Stomach (tissue), 9 donors: ENCODE measurements around the gene MAGI2. TPM values are rescaled to one million over a fixed set of nuclear protein-coding genes. Genes with fewer than 3 reads are reported as not detected.

Experiments used
- DNase-seq, 2 donors: peaks; one replicate each; pipeline versions ENCODE4 v3.0.0 to v3.0.0-alpha.2; 2013 to 2019
- H3K27ac ChIP-seq, 5 donors: fragments of 200-600 bp in 4 of 5; sonication (generic) in 4 of 5; one replicate each; pipeline ENCODE4 v1.5.1; 2013 to 2019; ENCODE audit warnings: mild to moderate bottlenecking in 1 of 5, moderate library complexity in 1 of 5
- H3K27me3 ChIP-seq, 3 donors: fragments of 200-600 bp; sonication (generic); one replicate each; pipeline ENCODE4 v1.5.1; 2017 to 2019; ENCODE audit warnings: mixed run types in 1 of 3
- H3K36me3 ChIP-seq, 4 donors: fragments of 200-600 bp; sonication (generic); 1 replicate in 3 of 4; 2 replicates in 1 of 4; pipeline ENCODE4 v1.5.1; 2016 to 2019
- H3K4me1 ChIP-seq, 4 donors: fragments of 200-600 bp; sonication (generic); one replicate each; pipeline ENCODE4 v1.5.1; 2016 to 2019
- H3K4me3 ChIP-seq, 4 donors: fragments of 200-600 bp; sonication (generic) in 3 of 4; one replicate each; pipeline ENCODE4 v1.5.1; 2016 to 2019; ENCODE audit warnings: mild to moderate bottlenecking in 1 of 4
- H3K9me3 ChIP-seq, 4 donors: fragments of 200-600 bp; sonication (generic); one replicate each; pipeline ENCODE4 v1.5.1; 2016 to 2019
- CTCF ChIP-seq, 7 experiments: fragments of 450-650 bp in 4 of 7; fragments of 200-600 bp in 3 of 7; sonication (generic) in 3 of 7; IDR thresholded peaks; one replicate each; pipeline ENCODE4 v1.5.1; 2016 to 2019; ENCODE audit warnings: antibody characterized with exemption in 7 of 7, control low read depth in 2 of 7, mild to moderate bottlenecking in 1 of 7
- EP300 ChIP-seq: sonication (generic); formaldehyde crosslinking; IDR thresholded peaks from one replicate; pipeline ENCODE4 v1.6.1; 2017; ENCODE audit warnings: antibody characterized with exemption
- POLR2A ChIP-seq, 4 donors: fragments of 450-650 bp; IDR thresholded peaks; one replicate each; pipeline ENCODE4 v1.6.1; 2016; ENCODE audit warnings: antibody characterized with exemption in 4 of 4, control low read depth in 2 of 4, mild to moderate bottlenecking in 1 of 4, moderate library complexity in 1 of 4
- POLR2AphosphoS5 ChIP-seq, 3 donors: sonication (generic); formaldehyde crosslinking; IDR thresholded peaks; one replicate each; pipeline ENCODE4 v1.6.1; 2016; ENCODE audit warnings: antibody characterized with exemption in 3 of 3
- WGBS, 5 donors: extraction: QIAGEN DNeasy Blood & Tissue Kit in 3 of 5; methylation state at CpG; one replicate each; pipeline versions ENCODE4 v1.1.5 to v1.1.7; 2013 to 2018; 5-methylcytosine and 5-hydroxymethylcytosine counted together
- intact Hi-C: fragments of 100-400 bp; cut with DNase I; formaldehyde crosslinking; loops from one replicate; pipeline ENCODE4 v1.15.1; 2023; ENCODE audit warnings: low total_unique reads
- polyA plus RNA-seq, 3 donors: library from polyadenylated mRNA; stranded (reverse); fragments of 200-250 nt; gene quantifications; one replicate each; pipeline ENCODE4 v1.2.3, GENCODE V29; 2013
- total RNA-seq, 5 donors: library from RNA; depleted of rRNA; stranded (reverse); fragments of >200 nt; gene quantifications; one replicate each; pipeline versions ENCODE4 v1.1.0 to v1.2.3, GENCODE V29; 2014 to 2016
- donor health status: healthy with polysubstance abuse.
- donor health status: Bipolar disorder and iron deficiency.
- donor health status: healthy.

Gene MAGI2
- total and polyA plus RNA-seq, 8 donors, result 0.92 to 53.9 (median 5.8) TPM

DNA sequence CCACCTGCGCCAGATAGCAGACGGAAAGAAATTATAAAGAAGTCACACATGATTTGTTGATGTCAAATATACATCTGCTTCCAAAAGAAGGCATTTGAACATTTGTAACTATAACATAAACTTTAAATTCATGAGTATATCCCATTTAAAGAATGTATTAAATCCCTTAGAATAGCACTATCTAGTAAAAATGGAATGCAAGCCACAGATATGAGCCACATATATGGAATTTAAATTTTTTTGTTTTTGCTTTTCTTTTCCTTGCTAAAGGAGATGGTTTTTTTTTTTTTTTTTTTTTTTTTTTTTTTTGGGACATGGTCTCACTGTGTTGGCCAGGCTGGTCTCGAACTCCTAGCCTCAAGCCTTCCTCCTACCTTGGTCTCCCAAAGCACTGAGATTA is 924.1 kb downstream of the MAGI2 start:
- H3K36me3 ChIP-seq, result no peaks in the 10 kb centered on the region
- intact Hi-C loops, result no loop called here
- 57 to 75% (median 73%) methylated on average over 3 of the region's 3 CpGs for WGBS, 5 donors
- no peak for DNase-seq
- H3K27ac ChIP-seq, result no peak overlapping the region
- no peak overlapping the region for H3K4me3 ChIP-seq
- no peaks in the 10 kb centered on the region for H3K4me1 ChIP-seq
- TF ChIP-seq CTCF (IDR thresholded peaks at IDR 0.05) (no peak), EP300 (no peak), POLR2AphosphoS5 (IDR thresholded peaks at IDR 0.05) (no peak), POLR2A (IDR thresholded peaks at IDR 0.05) (no peak)
- no peaks in the 10 kb centered on the region for H3K27me3 ChIP-seq
- H3K9me3 ChIP-seq, result no peaks in the 10 kb centered on the region

DNA sequence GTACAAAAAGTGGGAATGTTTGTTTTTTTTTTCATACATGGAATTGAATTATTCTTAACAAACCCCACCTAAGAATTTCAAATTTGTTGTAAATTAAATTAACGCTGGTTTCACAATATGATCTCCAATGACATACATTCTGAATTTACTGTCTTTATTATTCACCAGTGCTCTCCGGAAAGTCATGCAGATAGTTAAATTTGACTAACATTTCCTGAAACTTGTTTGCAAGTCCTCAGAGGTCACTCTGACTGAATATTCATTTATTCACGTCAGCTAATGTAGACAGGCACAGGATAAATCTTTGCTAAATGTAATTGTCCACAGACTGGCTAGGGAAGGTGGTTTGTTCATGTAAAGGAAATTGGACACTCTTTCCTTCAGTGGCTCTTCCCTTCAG is 924.5 kb downstream of the MAGI2 start:
- TF ChIP-seq EP300 (no peak), CTCF (IDR thresholded peaks at IDR 0.05) (no peak), POLR2A (IDR thresholded peaks at IDR 0.05) (no peak), POLR2AphosphoS5 (IDR thresholded peaks at IDR 0.05) (no peak)
- H3K4me3 ChIP-seq, result no peak overlapping the region
- no peak for DNase-seq
- no peak overlapping the region for H3K27ac ChIP-seq
- no peaks in the 10 kb centered on the region for H3K36me3 ChIP-seq
- intact Hi-C loops, result no loop called here
- no peaks in the 10 kb centered on the region for H3K4me1 ChIP-seq
- WGBS, 5 donors, result 43 to 64% (median 50%) methylated on average over 3 of the region's 3 CpGs
- H3K27me3 ChIP-seq, result no peaks in the 10 kb centered on the region
- no peaks in the 10 kb centered on the region for H3K9me3 ChIP-seq

DNA sequence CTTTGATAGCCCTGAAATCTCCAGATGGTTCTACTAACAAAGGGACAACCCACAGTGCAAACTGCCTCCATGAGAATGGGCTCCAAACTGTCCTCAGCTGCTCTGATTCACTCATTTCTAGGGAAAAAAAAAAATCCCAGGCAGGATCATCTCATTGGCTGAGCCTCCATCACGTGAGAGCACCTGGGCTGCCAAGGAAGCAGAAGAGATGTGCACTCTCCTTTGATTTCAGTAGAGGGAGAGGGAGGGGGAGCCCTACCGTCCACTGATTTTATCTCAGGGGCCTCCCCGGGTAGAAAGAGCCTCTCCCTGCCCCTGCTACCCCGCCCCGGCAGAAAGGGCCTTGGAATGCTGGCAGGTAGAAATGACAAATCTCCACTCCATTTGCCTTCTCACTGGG is 929.5 kb downstream of the MAGI2 start:
- no peaks in the 10 kb centered on the region for H3K9me3 ChIP-seq
- H3K36me3 ChIP-seq, result no peaks in the 10 kb centered on the region
- DNase-seq, result no peak
- no peaks in the 10 kb centered on the region for H3K4me1 ChIP-seq
- 33 to 44% (median 39%) methylated on average over 5 of the region's 5 CpGs for WGBS, 5 donors
- intact Hi-C loops, result no loop called here
- no peaks in the 10 kb centered on the region for H3K27me3 ChIP-seq
- H3K27ac ChIP-seq, result no peak overlapping the region
- H3K4me3 ChIP-seq, result no peak overlapping the region
- TF ChIP-seq POLR2AphosphoS5 (IDR thresholded peaks at IDR 0.05), result no peak
- TF ChIP-seq POLR2A (IDR thresholded peaks at IDR 0.05), result no peak
- no peak for TF ChIP-seq EP300
- TF ChIP-seq CTCF (IDR thresholded peaks at IDR 0.05), result no peak

DNA sequence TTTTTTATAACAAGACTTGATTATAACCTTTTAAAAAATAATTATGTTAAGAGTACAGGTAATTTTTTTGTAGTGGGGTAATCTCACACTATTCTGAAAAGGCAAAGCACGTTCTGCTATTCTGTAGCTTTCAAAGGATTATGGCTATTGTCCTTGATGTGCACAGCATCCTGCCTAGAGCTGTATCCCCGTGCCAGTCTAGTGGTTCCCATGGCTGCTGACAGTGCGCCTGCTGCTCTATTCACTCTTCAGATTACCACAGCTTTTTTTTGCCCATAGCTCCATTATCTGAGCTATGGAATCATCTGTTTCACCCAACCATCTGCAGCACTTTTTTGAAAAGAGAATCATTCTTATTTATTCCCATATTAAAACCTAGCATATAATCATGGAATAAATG is 931.5 kb downstream of the MAGI2 start:
- no peaks in the 10 kb centered on the region for H3K27me3 ChIP-seq
- TF ChIP-seq EP300 (no peak), POLR2AphosphoS5 (IDR thresholded peaks at IDR 0.05) (no peak)
- DNase-seq, result no peak
- H3K4me3 ChIP-seq, result no peak overlapping the region
- intact Hi-C loops, result no loop called here
- no peak overlapping the region for H3K27ac ChIP-seq
- H3K36me3 ChIP-seq, result no peaks in the 10 kb centered on the region
- H3K4me1 ChIP-seq, result no peaks in the 10 kb centered on the region
- H3K9me3 ChIP-seq, result no peaks in the 10 kb centered on the region
- WGBS, 5 donors, result 75 to 89% (median 85%) methylated on average over 3 of the region's 3 CpGs

DNA sequence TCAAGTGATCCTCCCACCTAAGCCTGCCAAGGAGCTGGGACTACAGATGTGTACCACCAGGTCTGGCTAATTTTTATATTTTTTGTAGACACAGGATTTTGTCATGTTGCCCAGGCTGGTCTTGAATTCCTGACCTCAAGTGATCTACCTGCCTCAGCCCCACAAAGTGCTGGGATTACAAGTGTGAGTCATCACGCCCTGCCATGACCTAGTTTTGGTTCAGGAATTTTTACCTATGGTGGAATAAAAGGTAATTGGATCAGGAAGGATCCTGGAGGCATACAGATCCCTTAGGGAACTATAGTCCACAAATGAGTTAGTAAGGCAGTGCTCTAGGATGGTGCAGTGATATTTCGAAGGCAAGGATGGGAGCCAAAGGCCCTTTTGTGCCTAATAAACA is 937.0 kb downstream of the MAGI2 start:
- intact Hi-C loops, result no loop called here
- TF ChIP-seq EP300, result no peak
- Histone ChIP-seq H3K27me3 (no peaks in the 10 kb centered on the region), H3K9me3 (no peaks in the 10 kb centered on the region), H3K4me3 (no peak overlapping the region), H3K36me3 (no peaks in the 10 kb centered on the region), H3K4me1 (no peaks in the 10 kb centered on the region), H3K27ac (no peak overlapping the region)
- WGBS, 5 donors, result 72 to 85% (median 79%) methylated on average over 2 of the region's 2 CpGs
- DNase-seq, result no peak

DNA sequence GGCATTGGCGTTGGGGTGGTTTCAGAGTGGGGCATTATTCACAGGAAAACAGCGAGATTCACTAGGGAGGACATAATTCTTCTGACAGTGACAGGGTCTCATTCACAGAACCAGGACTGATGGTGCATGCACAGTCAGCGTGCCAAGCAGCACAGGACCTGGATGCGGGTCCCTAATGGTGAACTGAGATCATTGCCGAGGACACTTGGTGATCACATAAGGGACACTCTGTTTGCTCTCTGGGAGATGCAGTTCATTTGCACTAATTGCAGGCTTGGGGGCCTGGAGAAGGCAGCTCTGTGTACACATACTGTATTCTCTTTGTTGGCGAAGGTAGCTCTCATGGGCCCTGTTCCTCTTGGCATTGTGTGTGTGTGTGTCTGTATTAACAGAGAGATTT is 938.8 kb downstream of the MAGI2 start:
- Histone ChIP-seq H3K27me3 (no peaks in the 10 kb centered on the region), H3K4me1 (no peaks in the 10 kb centered on the region), H3K9me3 (no peaks in the 10 kb centered on the region), H3K4me3 (no peak overlapping the region), H3K36me3 (no peaks in the 10 kb centered on the region), H3K27ac (no peak overlapping the region)
- no peak for DNase-seq
- WGBS, 5 donors, result 84 to 90% (median 90%) methylated on average over 6 of the region's 6 CpGs
- TF ChIP-seq POLR2A (IDR thresholded peaks at IDR 0.05) (no peak), EP300 (no peak)
- intact Hi-C loops, result no loop called here
